H1 (cell line): ENCODE results near the gene ENPP1. TPM values are rescaled to one million over a fixed set of nuclear protein-coding genes. Genes with fewer than 3 reads are reported as not detected.

Experiments
- MAFK ChIP-seq: IDR thresholded peaks from 2 replicates; pipeline ENCODE4 v1.6.1; 2012; ENCODE audit warnings: low read depth, mild to moderate bottlenecking, improper control_type of control experiment, low read length
- polyA plus RNA-seq, 7 experiments: library from polyadenylated mRNA; depleted of rRNA in 3 of 7; stranded (reverse) in 5 of 7; unstranded in 2 of 7; fragments of >200 nt in 5 of 7; fragments of 200-250 nt in 2 of 7; gene quantifications; 1 replicate in 5 of 7; 2 replicates in 1 of 7; 4 replicates in 1 of 7; pipeline versions ENCODE4 v1.2.1 to v1.2.3, GENCODE V29; 2011 to 2013; ENCODE audit warnings: missing spikeins in 2 of 7, mixed read lengths in 2 of 7
- total RNA-seq: library from RNA; stranded (reverse); fragmentation: NEBNext Ultra II Directional; extraction: Animal tissue kit (Norgen Biotek cat#: 25700); gene quantifications from 2 replicates; pipeline ENCODE4 v1.2.1, GENCODE V29; 2021

Gene ENPP1
- total and polyA plus RNA-seq, 2 of the 8 experiments (the other 6 are each of a cell fraction or from before 2014, with no cell fraction given): 10.1 to 39.1 TPM

- TF ChIP-seq MAFK: no peak
Observed at GRCh38 chr6:131840441-131840840, 32.6 kb downstream of the ENPP1 start (continued).
